Fibroblast of the aortic adventitia (primary cell): ENCODE data around the gene S100A11. TPM values are rescaled to one million over a fixed set of nuclear protein-coding genes. Genes with fewer than 3 reads are reported as not detected.

Experiments used
- DNase-seq: peaks from one replicate; pipeline ENCODE4 v3.0.0-alpha.2; 2010; ENCODE audit warnings: low read depth
- H3K4me3 ChIP-seq: 2 replicates; pipeline ENCODE4 v1.5.1; 2011; ENCODE audit warnings: low read depth, mild to moderate bottlenecking, control low read depth, low read length, moderate library complexity
- CTCF ChIP-seq: IDR thresholded peaks from 2 replicates; pipeline ENCODE4 v1.5.1; 2011; ENCODE audit warnings: mild to moderate bottlenecking, low read length, control low read depth, inconsistent platforms; ENCODE audit not compliant: insufficient read depth
- total RNA-seq: library from RNA; depleted of rRNA; stranded (reverse); fragments of >200 nt; gene quantifications from 2 replicates; pipeline ENCODE4 v1.2.3, GENCODE V29; 2012; ENCODE audit warnings: low replicate concordance

The S100A11 gene
- total RNA-seq, 1 donor = 381 TPM

DNA sequence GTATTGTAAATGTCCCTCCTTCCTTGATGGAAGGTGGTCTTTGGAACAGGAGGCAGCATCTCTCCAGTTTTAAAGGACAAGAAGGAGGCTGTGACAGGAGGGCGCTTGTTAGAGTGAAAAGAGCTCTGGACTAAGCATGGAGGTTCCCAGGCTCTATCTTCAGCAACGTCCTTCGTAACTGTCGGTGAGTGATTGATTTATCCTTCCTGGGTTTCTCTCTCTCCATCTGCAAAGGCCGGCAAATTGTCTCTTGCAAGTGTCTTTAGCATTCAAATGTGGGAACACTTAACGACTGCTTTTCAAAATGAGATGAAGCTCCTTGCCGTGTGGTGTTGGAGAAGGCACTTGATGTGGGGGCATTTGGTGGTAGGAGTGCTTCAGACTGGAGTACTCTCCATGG, 15.2 kb downstream of the S100A11 start:
- no peak for DNase-seq
- TF ChIP-seq CTCF = no peak
- no peak overlapping the region for H3K4me3 ChIP-seq

- H3K4me3 ChIP-seq = no peak overlapping the region
- DNase-seq = no peak
- TF ChIP-seq CTCF = no peak
Observed at GRCh38 chr1:152020849-152021248, 16.0 kb downstream of the S100A11 start.

DNA sequence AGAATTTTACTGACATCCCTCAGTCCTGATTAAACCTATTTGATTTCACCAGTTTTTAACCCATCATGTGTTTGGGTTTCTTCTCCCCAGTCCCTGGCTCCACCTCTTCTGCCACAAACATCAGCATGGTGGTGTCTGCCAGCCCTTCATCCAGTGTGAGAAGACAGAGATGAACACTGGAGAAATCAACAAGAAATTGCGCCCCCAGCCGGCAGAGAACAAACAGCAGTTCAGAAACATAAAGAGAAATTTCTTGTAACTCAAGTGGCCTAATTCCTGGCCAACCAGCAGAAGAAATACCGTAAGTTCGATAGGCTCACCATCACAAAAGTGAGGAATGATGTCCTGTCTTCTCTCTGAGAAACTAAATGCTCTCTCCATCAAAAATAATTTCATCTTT, 18.3 kb downstream of the S100A11 start:
- TF ChIP-seq CTCF = peak; percentile 39
- H3K4me3 ChIP-seq = no peak overlapping the region
- DNase-seq = no peak

GRCh38 chr1:152015766-152016165, 21.0 kb downstream of the S100A11 start:
- no peak for TF ChIP-seq CTCF

DNA sequence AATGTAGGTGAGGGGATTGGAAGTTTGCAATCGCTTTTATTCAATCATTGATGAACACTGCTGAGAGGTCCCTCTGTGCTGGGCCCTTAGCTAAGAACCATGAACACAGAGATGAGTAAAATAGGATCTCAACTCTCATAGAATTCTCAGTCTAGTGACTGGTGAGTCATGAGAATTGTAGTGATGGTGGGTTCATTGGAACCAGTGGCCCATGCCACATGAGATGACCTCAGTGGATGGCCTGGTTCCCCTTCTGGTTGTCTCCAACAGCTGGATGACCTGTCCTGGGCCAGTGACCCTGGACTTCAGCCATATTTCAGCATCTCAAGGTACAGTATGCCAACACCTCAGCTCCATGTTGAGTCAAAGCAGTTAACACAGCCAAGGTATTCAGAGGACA, 21.9 kb downstream of the S100A11 start:
- DNase-seq = no peak
- H3K4me3 ChIP-seq = no peak overlapping the region
- no peak for TF ChIP-seq CTCF

More at GRCh38 chr1:152015766-152016165, 21.0 kb downstream of the S100A11 start:
- no peak overlapping the region for H3K4me3 ChIP-seq
- no peak for DNase-seq

GRCh38 chr1:152013664-152014237, 23.1 kb downstream of the S100A11 start:
- peak; percentile 49 for DNase-seq
- TF ChIP-seq CTCF = peak; percentile 76
- H3K4me3 ChIP-seq = no peak overlapping the region

DNA sequence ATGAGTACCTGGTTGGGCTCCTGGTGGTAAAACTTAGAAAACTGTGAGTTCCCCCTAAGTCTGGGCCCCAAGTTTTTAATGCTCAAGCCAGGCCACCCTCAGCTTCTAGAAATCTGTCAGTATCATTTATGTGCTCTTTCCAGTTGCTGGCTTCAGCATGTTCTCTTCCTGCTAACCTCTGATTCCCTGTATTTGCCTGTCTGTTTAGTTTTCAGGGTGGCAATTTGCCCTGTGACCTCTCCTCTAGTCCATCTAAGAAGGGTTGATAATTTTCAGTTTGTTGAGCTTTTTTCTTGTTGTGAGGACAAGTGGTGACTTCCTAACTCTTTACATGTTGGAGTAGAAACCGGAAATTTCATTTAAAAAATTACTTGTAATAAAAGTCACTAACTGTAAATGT, 27.1 kb downstream of the S100A11 start:
- no peak overlapping the region for H3K4me3 ChIP-seq
- TF ChIP-seq CTCF = no peak
- DNase-seq = no peak
